ENCODE measurements around the gene ARRDC1. TPM values are rescaled to one million over a fixed set of nuclear protein-coding genes. Genes with fewer than 3 reads are reported as not detected.
"Not testable (repeated sequence)": the region's sequence is repeated elsewhere in the genome, so short reads cannot be mapped to it uniquely, and the experiment has no call there.

Gene ARRDC1
- total RNA-seq, 4 donors from 2014 or later = 79.2 to 143 (median 85.8) TPM

- 66% methylated on average over 5 of the region's 7 CpGs for WGBS
- no peak overlapping the region for H3K4me3 ChIP-seq
- H3K36me3 ChIP-seq = peaks cover 7% of the 10 kb centered on the region
- no peak for DNase-seq (ENCODE audit: low spot score in 2 of 2)
- H3K9me3 ChIP-seq = no peaks in the 10 kb centered on the region
- H3K27ac ChIP-seq = no peak overlapping the region
- TF ChIP-seq CTCF (IDR thresholded peaks at IDR 0.05) = no peak
- TF ChIP-seq EP300 (IDR thresholded peaks at IDR 0.05) = no peak
- TF ChIP-seq POLR2AphosphoS5 (IDR thresholded peaks at IDR 0.05) = no peak
- TF ChIP-seq POLR2A (IDR thresholded peaks at IDR 0.05) = no peak
- H3K4me1 ChIP-seq = peaks cover 31% of the 10 kb centered on the region
- H3K27me3 ChIP-seq = no peaks in the 10 kb centered on the region
Measured at GRCh38 chr9:137592767-137593166, 12.7 kb upstream of the ARRDC1 start.

GRCh38 chr9:137593176-137593575 is 12.3 kb upstream of the ARRDC1 start:
- TF ChIP-seq POLR2AphosphoS5 (IDR thresholded peaks at IDR 0.05) = no peak
- TF ChIP-seq POLR2A (IDR thresholded peaks at IDR 0.05) = no peak
- TF ChIP-seq EP300 (IDR thresholded peaks at IDR 0.05) = no peak
- TF ChIP-seq CTCF (IDR thresholded peaks at IDR 0.05) = no peak
- DNase-seq (ENCODE audit: low spot score in 2 of 2) = no peak
- peaks cover 28% of the 10 kb centered on the region for H3K4me1 ChIP-seq
- H3K9me3 ChIP-seq = no peaks in the 10 kb centered on the region
- H3K27ac ChIP-seq = no peak overlapping the region
- no peaks in the 10 kb centered on the region for H3K27me3 ChIP-seq
- WGBS = 91% methylated on average over 12 of the region's 12 CpGs
- peaks cover 3% of the 10 kb centered on the region for H3K36me3 ChIP-seq
- no peak overlapping the region for H3K4me3 ChIP-seq

- H3K4me1 ChIP-seq; H3K4me3 ChIP-seq; H3K9me3 ChIP-seq; H3K36me3 ChIP-seq; H3K27me3 ChIP-seq; DNase-seq (ENCODE audit: low spot score in 2 of 2); H3K27ac ChIP-seq: not testable (repeated sequence)
- 87% methylated on average over 7 of the region's 7 CpGs for WGBS
Measured at GRCh38 chr9:137596577-137596976, 8.9 kb upstream of the ARRDC1 start.

GRCh38 chr9:137598943-137599342 is 6.5 kb upstream of the ARRDC1 start:
- Histone ChIP-seq H3K36me3 (no peaks in the 10 kb centered on the region), H3K27ac (no peak overlapping the region), H3K4me1 (no peaks in the 10 kb centered on the region), H3K27me3 (no peaks in the 10 kb centered on the region), H3K9me3 (no peaks in the 10 kb centered on the region), H3K4me3 (no peak overlapping the region)
- no peak for DNase-seq (ENCODE audit: low spot score in 2 of 2)
- 85% methylated on average over 8 of the region's 8 CpGs for WGBS
- TF ChIP-seq EP300 (IDR thresholded peaks at IDR 0.05) = no peak
- TF ChIP-seq POLR2AphosphoS5 (IDR thresholded peaks at IDR 0.05) = no peak
- TF ChIP-seq CTCF (IDR thresholded peaks at IDR 0.05) = no peak
- no peak for TF ChIP-seq POLR2A (IDR thresholded peaks at IDR 0.05)

GRCh38 chr9:137602661-137603060 is 2.8 kb upstream of the ARRDC1 start:
- Histone ChIP-seq H3K27me3 (no peaks in the 10 kb centered on the region), H3K9me3 (no peaks in the 10 kb centered on the region), H3K4me1 (peaks cover 23% of the 10 kb centered on the region)

More at GRCh38 chr9:137602661-137603060, 2.8 kb upstream of the ARRDC1 start:
- Histone ChIP-seq H3K27ac (no peak overlapping the region), H3K4me3 (no peak overlapping the region), H3K36me3 (no peaks in the 10 kb centered on the region)
- no peak for DNase-seq (ENCODE audit: low spot score in 2 of 2)
- no peak for TF ChIP-seq EP300 (IDR thresholded peaks at IDR 0.05)
- TF ChIP-seq POLR2AphosphoS5 (IDR thresholded peaks at IDR 0.05) = no peak
- TF ChIP-seq CTCF (IDR thresholded peaks at IDR 0.05) = no peak
- no peak for TF ChIP-seq POLR2A (IDR thresholded peaks at IDR 0.05)
- WGBS = 18% methylated on average over 3 of the region's 3 CpGs
